Measurements from ENCODE around the gene TNRC6C. TPM values are rescaled to one million over a fixed set of nuclear protein-coding genes. Genes with fewer than 3 reads are reported as not detected.
"Not testable (repeated sequence)": the region's sequence is repeated elsewhere in the genome, so short reads cannot be mapped to it uniquely, and the experiment has no call there.

Gene TNRC6C
- polyA plus RNA-seq, 4 donors, result 11.6 to 19.0 (median 15.1) TPM

- DNase-seq (ENCODE audit: low read depth in 4 of 4, low spot score in 2 of 4), result peak in 1 of 4 donors; percentile 26
Observed at GRCh38 chr17:78040440-78041385, 82.2 kb downstream of the TNRC6C start.

- DNase-seq (ENCODE audit: low read depth in 4 of 4, low spot score in 2 of 4), result peak in 2 of 4 donors; percentile 28 to 51
Observed at GRCh38 chr17:78041386-78042179, 83.1 kb downstream of the TNRC6C start.

- DNase-seq (ENCODE audit: low read depth in 4 of 4, low spot score in 2 of 4), result no peak
Observed at GRCh38 chr17:78042542-78042941, 84.0 kb downstream of the TNRC6C start.

- no peak for DNase-seq (ENCODE audit: low read depth in 4 of 4, low spot score in 2 of 4)
Observed at GRCh38 chr17:78043031-78043430, 84.5 kb downstream of the TNRC6C start.

- no peak for DNase-seq (ENCODE audit: low read depth in 4 of 4, low spot score in 2 of 4)
Observed at GRCh38 chr17:78044280-78044835, 85.9 kb downstream of the TNRC6C start.

- DNase-seq (ENCODE audit: low read depth in 4 of 4, low spot score in 2 of 4), result no peak
Observed at GRCh38 chr17:78045316-78045715, 86.8 kb downstream of the TNRC6C start.

- DNase-seq (ENCODE audit: low read depth in 4 of 4, low spot score in 2 of 4), result no peak
Observed at GRCh38 chr17:78046923-78047322, 88.4 kb downstream of the TNRC6C start.

- DNase-seq (ENCODE audit: low read depth in 4 of 4, low spot score in 2 of 4), result no peak
Observed at GRCh38 chr17:78048346-78049292, 90.1 kb downstream of the TNRC6C start.

- no peak for DNase-seq (ENCODE audit: low read depth in 4 of 4, low spot score in 2 of 4)
Observed at GRCh38 chr17:78049609-78050008, 91.1 kb downstream of the TNRC6C start.

GRCh38 chr17:78051186-78051972 lies 92.9 kb downstream of the TNRC6C start:
- no peak for DNase-seq (ENCODE audit: low read depth in 4 of 4, low spot score in 2 of 4)

- DNase-seq (ENCODE audit: low read depth in 4 of 4, low spot score in 2 of 4), result no peak
Observed at GRCh38 chr17:78053777-78054468, 95.4 kb downstream of the TNRC6C start.

GRCh38 chr17:78057113-78057740 lies 98.7 kb downstream of the TNRC6C start:
- no peak for DNase-seq (ENCODE audit: low read depth in 4 of 4, low spot score in 2 of 4)

GRCh38 chr17:78058001-78058400 lies 99.5 kb downstream of the TNRC6C start:
- no peak for DNase-seq (ENCODE audit: low read depth in 4 of 4, low spot score in 2 of 4)

- no peak for DNase-seq (ENCODE audit: low read depth in 4 of 4, low spot score in 2 of 4)
Observed at GRCh38 chr17:78058581-78058980, 100.1 kb downstream of the TNRC6C start.

- DNase-seq (ENCODE audit: low read depth in 4 of 4, low spot score in 2 of 4), result no peak
Observed at GRCh38 chr17:78062596-78062995, 104.1 kb downstream of the TNRC6C start.

- no peak for DNase-seq (ENCODE audit: low read depth in 4 of 4, low spot score in 2 of 4)
Observed at GRCh38 chr17:78063489-78063888, 105.0 kb downstream of the TNRC6C start.

GRCh38 chr17:78064708-78065107 lies 106.2 kb downstream of the TNRC6C start:
- no peak for DNase-seq (ENCODE audit: low read depth in 4 of 4, low spot score in 2 of 4)

GRCh38 chr17:78066976-78067375 lies 108.5 kb downstream of the TNRC6C start:
- not testable (repeated sequence) for DNase-seq (ENCODE audit: low read depth in 4 of 4, low spot score in 2 of 4)
